Chondrocyte (in vitro differentiated cells): ENCODE measurements around the gene MYO10. TPM values are rescaled to one million over a fixed set of nuclear protein-coding genes. Genes with fewer than 3 reads are reported as not detected.

ENCODE experiments used
- DNase-seq: peaks from one replicate; pipeline ENCODE4 v3.0.0; 2021; ENCODE audit warnings: mixed read lengths, low spot score
- H3K27ac Mint-ChIP-seq: one replicate; pipeline ENCODE4 v1.8.0; 2021; ENCODE audit warnings: mild to moderate bottlenecking, moderate library complexity, mixed read lengths; ENCODE audit not compliant: unreplicated experiment
- H3K27me3 Mint-ChIP-seq: 2 replicates; pipeline ENCODE4 v1.8.0; 2021; ENCODE audit warnings: low read depth, mixed read lengths
- H3K36me3 Mint-ChIP-seq: 2 replicates; pipeline ENCODE4 v1.8.0; 2021; ENCODE audit warnings: low read depth, mixed read lengths
- H3K4me1 Mint-ChIP-seq: 2 replicates; pipeline ENCODE4 v1.8.0; 2021; ENCODE audit warnings: low read depth, mild to moderate bottlenecking, mixed read lengths
- H3K4me3 Mint-ChIP-seq: one replicate; pipeline ENCODE4 v1.8.0; 2021; ENCODE audit warnings: mild to moderate bottlenecking, moderate library complexity, mixed read lengths; ENCODE audit not compliant: unreplicated experiment
- H3K9me3 Mint-ChIP-seq: 2 replicates; pipeline ENCODE4 v1.8.0; 2021; ENCODE audit warnings: low read depth, mixed read lengths
- total RNA-seq: library from RNA; stranded (reverse); gene quantifications from 3 replicates; pipeline ENCODE4 v1.2.1, GENCODE V29; 2021
- TF ChIP-seq, protein P1 (sequence below): fragments of 200-600 bp; sonication (generic); IDR thresholded peaks from 2 replicates; pipeline ENCODE4 v1.5.0; 2021; ENCODE audit warnings: antibody characterized with exemption, mild to moderate bottlenecking, moderate library complexity

MYO10 gene
- total RNA-seq, 1 donor from 2014 or later, result 51.9 TPM

- Mint-ChIP-seq H3K4me3 (no peak overlapping the region), H3K9me3 (no peaks in the 10 kb centered on the region), H3K27me3 (no peaks in the 10 kb centered on the region), H3K27ac (no peak overlapping the region), H3K36me3 (peaks cover 43% of the 10 kb centered on the region), H3K4me1 (peaks cover 4% of the 10 kb centered on the region)
- TF ChIP-seq, protein P1, sequence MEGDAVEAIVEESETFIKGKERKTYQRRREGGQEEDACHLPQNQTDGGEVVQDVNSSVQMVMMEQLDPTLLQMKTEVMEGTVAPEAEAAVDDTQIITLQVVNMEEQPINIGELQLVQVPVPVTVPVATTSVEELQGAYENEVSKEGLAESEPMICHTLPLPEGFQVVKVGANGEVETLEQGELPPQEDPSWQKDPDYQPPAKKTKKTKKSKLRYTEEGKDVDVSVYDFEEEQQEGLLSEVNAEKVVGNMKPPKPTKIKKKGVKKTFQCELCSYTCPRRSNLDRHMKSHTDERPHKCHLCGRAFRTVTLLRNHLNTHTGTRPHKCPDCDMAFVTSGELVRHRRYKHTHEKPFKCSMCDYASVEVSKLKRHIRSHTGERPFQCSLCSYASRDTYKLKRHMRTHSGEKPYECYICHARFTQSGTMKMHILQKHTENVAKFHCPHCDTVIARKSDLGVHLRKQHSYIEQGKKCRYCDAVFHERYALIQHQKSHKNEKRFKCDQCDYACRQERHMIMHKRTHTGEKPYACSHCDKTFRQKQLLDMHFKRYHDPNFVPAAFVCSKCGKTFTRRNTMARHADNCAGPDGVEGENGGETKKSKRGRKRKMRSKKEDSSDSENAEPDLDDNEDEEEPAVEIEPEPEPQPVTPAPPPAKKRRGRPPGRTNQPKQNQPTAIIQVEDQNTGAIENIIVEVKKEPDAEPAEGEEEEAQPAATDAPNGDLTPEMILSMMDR, result no peak
- DNase-seq, result no peak
Measured at GRCh38 chr5:16707168-16707868, 228.8 kb downstream of the MYO10 start.

DNA sequence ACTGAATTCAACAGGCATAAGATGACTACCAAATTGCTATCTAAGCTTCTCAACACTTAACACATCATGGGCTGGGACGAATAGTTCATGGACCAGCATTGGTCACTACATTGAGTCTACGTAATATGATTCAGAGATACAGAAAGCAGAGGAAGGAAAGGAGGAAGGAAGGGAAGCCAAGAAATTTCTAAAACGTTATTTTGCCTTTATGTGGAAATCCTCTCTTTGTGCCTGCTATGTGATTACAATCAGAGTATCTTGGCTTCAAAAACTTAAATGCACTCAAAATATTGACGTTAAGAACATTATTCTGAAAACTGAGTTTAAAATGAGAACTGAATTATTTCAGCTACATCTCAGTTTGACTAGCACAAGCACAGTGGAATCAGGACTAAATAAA, 231.1 kb downstream of the MYO10 start:
- Mint-ChIP-seq H3K9me3 (no peaks in the 10 kb centered on the region), H3K27me3 (no peaks in the 10 kb centered on the region), H3K4me1 (no peaks in the 10 kb centered on the region), H3K4me3 (no peak overlapping the region), H3K27ac (no peak overlapping the region), H3K36me3 (peaks cover 47% of the 10 kb centered on the region)
- no peak for DNase-seq
- TF ChIP-seq, protein P1, result no peak

GRCh38 chr5:16702964-16703363, 233.1 kb downstream of the MYO10 start:
- H3K27me3 Mint-ChIP-seq, result no peaks in the 10 kb centered on the region
- H3K4me1 Mint-ChIP-seq, result no peaks in the 10 kb centered on the region
- H3K27ac Mint-ChIP-seq, result no peak overlapping the region
- DNase-seq, result no peak
- H3K36me3 Mint-ChIP-seq, result peaks cover 42% of the 10 kb centered on the region
- no peak overlapping the region for H3K4me3 Mint-ChIP-seq
- TF ChIP-seq, protein P1, result no peak
- no peaks in the 10 kb centered on the region for H3K9me3 Mint-ChIP-seq

GRCh38 chr5:16701134-16702099, 234.7 kb downstream of the MYO10 start:
- Mint-ChIP-seq H3K27me3 (no peaks in the 10 kb centered on the region), H3K9me3 (no peaks in the 10 kb centered on the region), H3K27ac (no peak overlapping the region), H3K4me1 (no peaks in the 10 kb centered on the region), H3K4me3 (no peak overlapping the region), H3K36me3 (peaks cover 36% of the 10 kb centered on the region)
- DNase-seq, result no peak
- TF ChIP-seq, protein P1, result no peak

DNA sequence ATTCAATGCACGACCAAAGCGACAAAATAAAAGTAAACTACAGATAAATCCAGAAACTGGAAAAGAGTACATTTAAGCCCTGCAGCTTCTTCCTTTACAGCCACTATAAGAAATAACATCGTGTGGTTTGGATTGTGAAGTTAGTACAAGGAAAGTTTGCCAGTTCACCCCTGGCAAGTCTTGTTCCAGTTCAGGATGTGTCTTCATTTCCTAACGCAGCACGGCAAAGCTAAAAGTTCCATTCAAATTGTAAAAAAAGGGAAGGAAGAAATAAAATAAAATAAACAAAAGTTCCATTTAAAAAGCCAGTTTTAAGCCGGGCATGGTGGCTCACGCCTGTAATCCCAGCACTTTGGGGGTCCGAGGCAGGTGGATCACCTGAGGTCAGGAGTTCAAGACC, 236.0 kb downstream of the MYO10 start:
- TF ChIP-seq, protein P1, result no peak
- Mint-ChIP-seq H3K4me3 (no peak overlapping the region), H3K27me3 (no peaks in the 10 kb centered on the region), H3K9me3 (no peaks in the 10 kb centered on the region), H3K4me1 (peaks cover 6% of the 10 kb centered on the region), H3K27ac (no peak overlapping the region), H3K36me3 (peaks cover 37% of the 10 kb centered on the region)
- DNase-seq, result no peak
